GM12801 (cell line): ENCODE measurements around the gene PHACTR3.

Source experiments
- CTCF ChIP-seq: IDR thresholded peaks from one replicate; pipeline ENCODE4 v1.5.1; 2011; ENCODE audit warnings: control low read depth; ENCODE audit not compliant: insufficient read length; ENCODE audit errors: extremely low read depth

PHACTR3 gene

GRCh38 chr20:59748619-59749191 lies 144.4 kb downstream of the PHACTR3 start:
- TF ChIP-seq CTCF: no peak

GRCh38 chr20:59749301-59749700 lies 145.0 kb downstream of the PHACTR3 start:
- TF ChIP-seq CTCF: no peak

GRCh38 chr20:59750209-59750840 lies 146.0 kb downstream of the PHACTR3 start:
- no peak for TF ChIP-seq CTCF

GRCh38 chr20:59751075-59751711 lies 146.9 kb downstream of the PHACTR3 start:
- TF ChIP-seq CTCF: no peak

- no peak for TF ChIP-seq CTCF
Measured at GRCh38 chr20:59752101-59752586, 147.8 kb downstream of the PHACTR3 start.

- no peak for TF ChIP-seq CTCF
Measured at GRCh38 chr20:59752704-59753460, 148.5 kb downstream of the PHACTR3 start.

GRCh38 chr20:59753836-59754235 lies 149.5 kb downstream of the PHACTR3 start:
- no peak for TF ChIP-seq CTCF
